Stomach (tissue), 4 donors: ENCODE data around the gene IPCEF1.

Experiments used
- CTCF ChIP-seq, 7 experiments: fragments of 450-650 bp in 4 of 7; fragments of 200-600 bp in 3 of 7; sonication (generic) in 3 of 7; IDR thresholded peaks; one replicate each; pipeline ENCODE4 v1.5.1; 2016 to 2019; ENCODE audit warnings: antibody characterized with exemption in 7 of 7, control low read depth in 2 of 7, mild to moderate bottlenecking in 1 of 7
- EP300 ChIP-seq: sonication (generic); formaldehyde crosslinking; IDR thresholded peaks from one replicate; pipeline ENCODE4 v1.6.1; 2017; ENCODE audit warnings: antibody characterized with exemption
- POLR2A ChIP-seq, 4 donors: fragments of 450-650 bp; IDR thresholded peaks; one replicate each; pipeline ENCODE4 v1.6.1; 2016; ENCODE audit warnings: antibody characterized with exemption in 4 of 4, control low read depth in 2 of 4, mild to moderate bottlenecking in 1 of 4, moderate library complexity in 1 of 4
- POLR2AphosphoS5 ChIP-seq, 3 donors: sonication (generic); formaldehyde crosslinking; IDR thresholded peaks; one replicate each; pipeline ENCODE4 v1.6.1; 2016; ENCODE audit warnings: antibody characterized with exemption in 3 of 3

DNA sequence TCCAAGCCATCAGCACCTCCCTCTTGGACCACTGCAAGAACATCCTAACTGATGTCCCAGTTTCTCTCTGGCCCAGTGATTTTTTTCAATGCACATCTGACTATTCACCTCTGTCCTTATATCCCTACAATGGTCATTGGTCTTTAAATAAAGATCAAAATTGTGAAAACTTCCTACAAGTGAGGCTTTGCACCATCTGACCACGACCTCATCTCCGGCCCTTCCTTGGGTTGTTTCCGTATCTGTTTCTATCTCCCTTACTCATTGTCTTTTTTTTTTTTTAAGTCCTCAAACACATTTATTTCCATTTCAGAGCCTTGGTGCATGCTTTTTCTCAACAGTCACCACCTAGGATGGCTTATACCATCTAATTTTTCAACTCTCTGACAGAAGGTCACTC, 88.1 kb downstream of the IPCEF1 start:
- TF ChIP-seq POLR2AphosphoS5 (IDR thresholded peaks at IDR 0.05) (no peak), POLR2A (IDR thresholded peaks at IDR 0.05) (no peak), CTCF (IDR thresholded peaks at IDR 0.05) (no peak), EP300 (no peak)
